ENCODE measurements around the gene TSPAN1.

DNA sequence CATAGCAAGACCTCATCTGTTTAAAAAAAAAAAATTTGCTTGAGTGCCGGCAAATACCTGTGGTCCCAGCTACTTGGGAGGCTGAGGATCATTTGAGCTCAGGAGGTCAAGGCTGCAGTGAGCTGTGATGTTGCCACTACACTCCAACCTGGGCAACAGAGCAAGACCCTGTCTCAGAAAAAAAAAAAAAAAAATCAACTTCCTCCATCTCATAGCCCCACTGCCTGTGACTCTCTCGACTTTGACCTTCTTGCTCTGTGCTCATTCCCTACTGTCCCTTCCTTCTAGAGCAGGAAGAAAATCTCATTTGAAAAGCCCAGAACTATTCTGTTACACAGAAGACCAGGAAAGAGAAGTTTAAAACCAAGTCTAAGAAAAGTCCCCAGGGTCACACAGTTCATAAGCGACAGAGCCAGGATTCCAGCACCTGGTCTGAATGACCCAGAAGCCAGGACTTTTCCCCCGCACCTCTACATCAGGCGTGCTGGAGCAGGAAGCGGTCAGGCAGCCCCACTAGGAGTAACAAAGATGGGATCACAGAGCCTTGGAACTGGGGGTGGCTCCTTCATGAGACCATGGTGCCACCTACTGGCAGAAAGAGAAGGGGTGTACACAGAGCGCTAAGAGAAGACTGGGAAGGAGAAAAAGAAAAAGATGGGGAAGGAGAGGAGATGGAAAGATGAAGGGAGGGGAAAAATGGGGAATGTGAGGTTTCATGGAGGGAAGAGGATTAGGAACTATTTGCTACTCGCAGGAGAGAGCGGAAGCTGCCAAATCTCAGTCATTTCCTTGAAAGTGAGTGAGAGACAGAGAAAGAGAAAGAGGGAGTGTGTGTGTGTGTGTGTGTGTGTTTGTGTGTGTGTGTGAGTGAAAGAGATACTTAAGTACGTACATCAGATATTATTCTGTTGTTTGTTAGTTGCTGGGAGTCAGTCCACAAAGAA lies 4.5 kb downstream of the TSPAN1 start:
- TF ChIP-seq POLR2A (IDR thresholded peaks at IDR 0.05) (no peak), EP300 (IDR thresholded peaks at IDR 0.05) (no peak)

Data from gastroesophageal sphincter (tissue), 2 donors.